ENCODE measurements around the gene NCR1. TPM values are rescaled to one million over a fixed set of nuclear protein-coding genes. Genes with fewer than 3 reads are reported as not detected.
"Not testable (repeated sequence)": the region's sequence is repeated elsewhere in the genome, so short reads cannot be mapped to it uniquely, and the experiment has no call there.

The NCR1 gene
- total RNA-seq, 2 donors from 2014 or later = not detected

DNA sequence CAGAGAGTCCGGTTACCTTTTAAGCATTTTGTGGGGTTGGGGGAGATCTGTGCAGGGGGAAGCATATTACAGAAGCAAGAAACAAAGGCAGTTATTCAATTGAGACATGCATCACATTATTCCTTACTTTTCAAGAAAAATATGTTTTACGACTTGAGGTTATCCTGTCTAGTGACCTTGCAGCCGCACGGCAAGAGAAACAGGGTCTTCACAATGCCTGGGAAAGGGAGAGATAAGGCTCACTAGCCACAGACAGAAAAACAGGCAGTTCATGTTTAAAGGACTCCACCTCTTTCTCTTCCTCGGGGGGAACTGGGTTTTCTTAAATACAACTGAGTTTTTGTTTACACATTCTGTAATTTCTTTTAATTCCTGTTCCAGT lies 536 bp upstream of the NCR1 start:
- TF ChIP-seq, protein P1, sequence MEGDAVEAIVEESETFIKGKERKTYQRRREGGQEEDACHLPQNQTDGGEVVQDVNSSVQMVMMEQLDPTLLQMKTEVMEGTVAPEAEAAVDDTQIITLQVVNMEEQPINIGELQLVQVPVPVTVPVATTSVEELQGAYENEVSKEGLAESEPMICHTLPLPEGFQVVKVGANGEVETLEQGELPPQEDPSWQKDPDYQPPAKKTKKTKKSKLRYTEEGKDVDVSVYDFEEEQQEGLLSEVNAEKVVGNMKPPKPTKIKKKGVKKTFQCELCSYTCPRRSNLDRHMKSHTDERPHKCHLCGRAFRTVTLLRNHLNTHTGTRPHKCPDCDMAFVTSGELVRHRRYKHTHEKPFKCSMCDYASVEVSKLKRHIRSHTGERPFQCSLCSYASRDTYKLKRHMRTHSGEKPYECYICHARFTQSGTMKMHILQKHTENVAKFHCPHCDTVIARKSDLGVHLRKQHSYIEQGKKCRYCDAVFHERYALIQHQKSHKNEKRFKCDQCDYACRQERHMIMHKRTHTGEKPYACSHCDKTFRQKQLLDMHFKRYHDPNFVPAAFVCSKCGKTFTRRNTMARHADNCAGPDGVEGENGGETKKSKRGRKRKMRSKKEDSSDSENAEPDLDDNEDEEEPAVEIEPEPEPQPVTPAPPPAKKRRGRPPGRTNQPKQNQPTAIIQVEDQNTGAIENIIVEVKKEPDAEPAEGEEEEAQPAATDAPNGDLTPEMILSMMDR (IDR thresholded peaks at IDR 0.05) = no peak
- no peak overlapping the region for H3K27ac ChIP-seq
- no peaks in the 10 kb centered on the region for H3K4me1 ChIP-seq
- H3K9me3 ChIP-seq = no peaks in the 10 kb centered on the region
- H3K4me3 ChIP-seq = no peak overlapping the region
- no peaks in the 10 kb centered on the region for H3K27me3 ChIP-seq
- DNase-seq (ENCODE audit: low spot score) = no peak
- no peaks in the 10 kb centered on the region for H3K36me3 ChIP-seq

DNA sequence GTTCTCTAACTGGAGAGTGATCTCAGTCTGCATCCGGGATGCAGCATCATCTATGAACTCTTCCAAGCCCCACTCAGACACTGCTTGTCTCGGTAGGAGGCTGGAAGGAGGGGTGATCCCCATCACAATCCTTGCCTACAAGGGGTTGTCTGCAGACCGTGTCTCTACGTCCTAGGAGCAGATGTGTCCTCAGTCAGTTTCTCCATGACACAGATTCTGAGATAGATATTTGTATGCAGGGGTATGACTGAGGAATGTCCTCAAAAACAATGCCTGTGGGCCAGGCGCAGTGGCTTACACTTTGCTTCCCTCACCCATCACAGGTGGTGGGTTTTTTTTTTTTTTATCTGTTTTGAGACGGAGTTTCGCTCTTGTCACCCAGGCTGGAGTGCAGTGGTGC lies 871 bp downstream of the NCR1 start:
- Histone ChIP-seq H3K4me3 (no peak overlapping the region), H3K4me1 (no peaks in the 10 kb centered on the region), H3K9me3 (no peaks in the 10 kb centered on the region), H3K27ac (no peak overlapping the region), H3K36me3 (no peaks in the 10 kb centered on the region), H3K27me3 (no peaks in the 10 kb centered on the region)
- TF ChIP-seq, protein P1 (IDR thresholded peaks at IDR 0.05) = no peak
- no peak for DNase-seq (ENCODE audit: low spot score)

DNA sequence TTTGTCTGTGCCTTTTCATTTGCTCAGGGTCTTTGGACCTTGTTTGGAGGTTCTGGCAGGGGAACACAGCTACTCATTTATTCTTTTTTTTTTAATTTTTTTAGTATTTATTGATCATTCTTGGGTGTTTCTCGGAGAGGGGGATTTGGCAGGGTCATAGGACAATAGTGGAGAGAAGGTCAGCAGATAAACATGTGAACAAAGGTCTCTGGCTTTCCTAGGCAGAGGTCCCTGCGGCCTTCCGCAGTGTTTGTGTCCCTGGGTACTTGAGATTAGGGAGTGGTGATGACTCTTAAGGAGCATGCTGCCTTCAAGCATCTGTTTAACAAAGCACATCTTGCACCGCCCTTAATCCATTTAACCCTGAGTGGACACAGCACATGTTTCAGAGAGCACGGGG lies 2.0 kb downstream of the NCR1 start:
- not testable (repeated sequence) for H3K4me3 ChIP-seq; H3K27ac ChIP-seq; DNase-seq (ENCODE audit: low spot score); H3K9me3 ChIP-seq; H3K27me3 ChIP-seq; H3K36me3 ChIP-seq; H3K4me1 ChIP-seq

DNA sequence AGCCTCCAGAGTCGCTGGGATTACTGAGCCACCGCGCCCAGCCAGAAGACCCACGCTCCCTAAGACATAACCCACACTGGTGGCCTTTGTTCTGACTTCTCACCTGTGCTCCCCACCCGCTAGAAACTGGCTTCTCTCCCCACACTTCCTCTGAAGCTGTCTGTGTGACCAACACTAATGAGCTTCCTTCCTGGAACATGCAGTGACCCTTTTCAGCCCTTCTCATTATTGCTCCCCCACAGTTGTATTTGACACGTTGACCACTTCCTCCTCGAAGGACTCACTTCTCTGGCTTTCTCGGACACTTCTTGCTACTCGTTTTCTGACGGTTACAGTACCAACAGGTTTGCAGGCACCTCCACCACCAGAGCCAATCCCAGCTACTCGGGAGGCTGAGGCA lies 10.9 kb downstream of the NCR1 start:
- H3K27me3 ChIP-seq = no peaks in the 10 kb centered on the region
- no peaks in the 10 kb centered on the region for H3K9me3 ChIP-seq
- H3K4me3 ChIP-seq = no peak overlapping the region
- H3K27ac ChIP-seq = no peak overlapping the region
- TF ChIP-seq, protein P1 (IDR thresholded peaks at IDR 0.05) = no peak
- no peaks in the 10 kb centered on the region for H3K36me3 ChIP-seq
- no peak for DNase-seq (ENCODE audit: low spot score)
- H3K4me1 ChIP-seq = no peaks in the 10 kb centered on the region

DNA sequence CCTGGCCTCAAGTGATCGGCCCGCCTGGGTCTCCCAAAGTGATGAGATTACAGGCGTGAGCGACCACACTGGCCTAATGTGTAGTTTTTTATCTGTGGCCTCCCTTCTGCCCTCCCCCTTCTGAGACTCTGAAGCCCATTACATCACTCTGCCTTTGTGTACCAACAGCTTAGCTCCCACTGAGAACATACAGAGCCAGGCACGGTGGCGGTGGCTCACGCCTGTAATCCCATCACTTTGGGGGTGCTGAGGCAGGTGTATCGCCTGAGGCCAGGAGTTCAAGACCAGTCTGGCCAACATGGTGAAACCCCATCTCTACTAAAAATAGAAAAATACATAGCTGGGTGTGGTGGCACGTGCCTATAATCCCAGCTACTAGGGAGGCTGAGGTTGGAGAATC lies 12.6 kb downstream of the NCR1 start:
- no peaks in the 10 kb centered on the region for H3K4me1 ChIP-seq
- H3K36me3 ChIP-seq = no peaks in the 10 kb centered on the region
- H3K9me3 ChIP-seq = no peaks in the 10 kb centered on the region
- TF ChIP-seq, protein P1 (IDR thresholded peaks at IDR 0.05) = no peak
- H3K27me3 ChIP-seq = no peaks in the 10 kb centered on the region
- H3K27ac ChIP-seq = no peak overlapping the region
- DNase-seq (ENCODE audit: low spot score) = no peak
- no peak overlapping the region for H3K4me3 ChIP-seq

DNA sequence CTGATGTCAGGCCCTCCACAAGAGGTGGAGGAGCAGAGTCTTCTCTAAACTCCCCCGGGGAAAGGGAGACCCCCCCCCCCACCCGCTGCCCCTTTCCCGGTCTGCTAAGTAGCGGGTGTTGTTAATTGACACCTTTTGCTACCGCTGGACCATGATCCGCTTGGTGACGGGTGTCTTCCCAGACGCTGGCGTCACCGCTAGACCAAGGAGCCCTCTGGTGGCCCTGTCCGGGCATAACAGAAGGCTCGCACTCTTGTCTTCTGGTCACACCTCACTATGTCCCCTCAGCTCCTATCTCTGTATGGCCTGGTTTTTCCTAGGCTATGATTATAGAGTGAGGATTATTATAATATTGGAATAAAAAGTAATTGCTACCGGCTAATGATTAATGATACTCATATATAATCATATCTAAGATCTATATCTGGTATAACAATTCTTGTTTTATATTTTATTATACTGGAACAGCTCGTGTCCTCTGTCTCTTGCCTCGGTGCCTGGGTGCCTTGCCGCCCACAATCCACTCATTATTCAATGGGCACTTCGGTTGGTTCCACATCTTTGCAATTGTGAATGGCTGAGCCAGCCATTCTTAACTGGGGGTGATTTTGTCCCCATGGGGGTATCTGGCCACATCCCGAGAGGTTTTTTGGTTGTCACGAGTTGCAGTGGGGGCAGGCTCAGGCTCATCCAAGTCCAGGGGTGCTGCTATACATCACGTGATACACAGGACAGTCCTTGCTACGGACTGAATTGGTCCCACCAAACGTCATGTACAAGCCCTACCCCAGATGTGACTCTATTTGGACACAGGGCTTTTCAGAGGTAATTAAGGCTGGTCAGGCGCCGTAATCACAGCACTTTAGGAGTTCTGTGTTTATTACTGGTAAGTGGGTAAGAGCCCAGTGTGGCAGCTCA lies 14.0 kb downstream of the NCR1 start:
- TF ChIP-seq, protein P1 (IDR thresholded peaks at IDR 0.05) = peak in 1 of 2 donors; percentile 36
- H3K36me3 ChIP-seq; H3K4me3 ChIP-seq; H3K4me1 ChIP-seq; DNase-seq (ENCODE audit: low spot score); H3K27ac ChIP-seq; H3K27me3 ChIP-seq; H3K9me3 ChIP-seq: not testable (repeated sequence)
